Smooth muscle cell (in vitro differentiated cells): ENCODE measurements around the gene ANXA1. TPM values are rescaled to one million over a fixed set of nuclear protein-coding genes. Genes with fewer than 3 reads are reported as not detected.
"Not testable (repeated sequence)": the region's sequence is repeated elsewhere in the genome, so short reads cannot be mapped to it uniquely, and the experiment has no call there.

Source experiments
- DNase-seq: peaks from one replicate; lab custom pipeline; 2025; ENCODE audit not compliant: unreplicated experiment; lab: John Stamatoyannopoulos, UW
- H2AFZ ChIP-seq: fragments of 200-600 bp; sonication (generic); 2 replicates; pipeline ENCODE4 v1.6.0; 2016; ENCODE audit warnings: antibody characterized with exemption, low read depth, mild to moderate bottlenecking
- H3F3A ChIP-seq: fragments of 200-600 bp; sonication (generic); 2 replicates; pipeline ENCODE4 v1.6.0; 2017; ENCODE audit warnings: antibody characterized with exemption, low read depth
- H3K27ac ChIP-seq: fragments of 200-600 bp; sonication (generic); 2 replicates; pipeline ENCODE4 v1.5.1; 2016; ENCODE audit warnings: low read depth, mild to moderate bottlenecking
- H3K27me3 ChIP-seq: fragments of 200-600 bp; sonication (generic); 2 replicates; pipeline ENCODE4 v1.6.1; 2016; ENCODE audit warnings: low read depth, mild to moderate bottlenecking
- H3K36me3 ChIP-seq: fragments of 200-600 bp; sonication (generic); 2 replicates; pipeline ENCODE4 v1.5.1; 2016; ENCODE audit warnings: low read depth
- H3K4me1 ChIP-seq: fragments of 200-600 bp; sonication (generic); 2 replicates; pipeline ENCODE4 v1.5.1; 2016; ENCODE audit warnings: low read depth
- H3K4me2 ChIP-seq: fragments of 200-600 bp; sonication (generic); 2 replicates; pipeline ENCODE4 v1.6.0; 2016; ENCODE audit warnings: mild to moderate bottlenecking
- H3K4me3 ChIP-seq: fragments of 200-600 bp; sonication (generic); 2 replicates; pipeline ENCODE4 v1.5.1; 2016; ENCODE audit warnings: mild to moderate bottlenecking
- H3K79me2 ChIP-seq: fragments of 200-600 bp; sonication (generic); 2 replicates; pipeline ENCODE4 v1.6.0; 2016; ENCODE audit warnings: low read depth, mild to moderate bottlenecking
- H3K9ac ChIP-seq: fragments of 200-600 bp; sonication (generic); 2 replicates; pipeline ENCODE4 v1.6.0; 2016; ENCODE audit warnings: low read depth
- H3K9me3 ChIP-seq: fragments of 200-600 bp; sonication (generic); replicated peaks from 2 replicates; pipeline ENCODE4 v1.5.1; 2016; ENCODE audit warnings: low read depth
- H4K20me1 ChIP-seq: fragments of 200-600 bp; sonication (generic); 2 replicates; pipeline ENCODE4 v1.6.0; 2016; ENCODE audit warnings: low read depth
- CTCF ChIP-seq: fragments of 200-600 bp; sonication (generic); IDR thresholded peaks from 2 replicates; pipeline ENCODE4 v1.5.1; 2017; ENCODE audit warnings: borderline replicate concordance, mild to moderate bottlenecking, antibody characterized with exemption; ENCODE audit not compliant: insufficient read depth, poor library complexity, severe bottlenecking
- WGBS: methylation state at CpG from one replicate; pipeline ENCODE4 v1.1.7; 2016; ENCODE audit warnings: low lambda C conversion rate; 5-methylcytosine and 5-hydroxymethylcytosine counted together
- polyA plus RNA-seq: library from polyadenylated mRNA; unstranded; fragments of >200 nt; fragmentation: Nextera tagmentation; extraction: Ambion mirVana; gene quantifications from 2 replicates; pipeline ENCODE4 v1.2.1, GENCODE V29; 2016
- total RNA-seq: library from RNA; depleted of rRNA; stranded (reverse); fragments of >200 nt; gene quantifications from 2 replicates; pipeline ENCODE4 v1.2.3, GENCODE V29; 2014

ANXA1 gene
- total and polyA plus RNA-seq, 2 experiments from 2014 or later: 266 to 967 TPM

GRCh38 chr9:73183428-73183827 is 31.8 kb downstream of the ANXA1 start:
- DNase-seq: no peak
- no peak overlapping the region for H3K9ac ChIP-seq
- H2AFZ ChIP-seq: no peak overlapping the region
- no peak overlapping the region for H3K4me3 ChIP-seq
- no peak for TF ChIP-seq CTCF
- H3K79me2 ChIP-seq: no peaks in the 10 kb centered on the region
- no peak overlapping the region for H3K27ac ChIP-seq
- peaks cover 13% of the 10 kb centered on the region for H3K9me3 ChIP-seq
- H3K4me2 ChIP-seq: no peak overlapping the region
- no peaks in the 10 kb centered on the region for H3K36me3 ChIP-seq
- peaks cover 18% of the 10 kb centered on the region for H3K4me1 ChIP-seq
- no peaks in the 10 kb centered on the region for H4K20me1 ChIP-seq
- no peaks in the 10 kb centered on the region for H3F3A ChIP-seq
- H3K27me3 ChIP-seq: no peaks in the 10 kb centered on the region

GRCh38 chr9:73183917-73184861 is 32.5 kb downstream of the ANXA1 start:
- TF ChIP-seq CTCF: peak; percentile 72
- H3K27me3 ChIP-seq: no peaks in the 10 kb centered on the region
- no peak for DNase-seq
- no peak overlapping the region for H3K27ac ChIP-seq
- H2AFZ ChIP-seq: no peak overlapping the region
- no peaks in the 10 kb centered on the region for H3F3A ChIP-seq
- 67% methylated on average over 3 of the region's 3 CpGs for WGBS
- H3K9me3 ChIP-seq: peaks cover 13% of the 10 kb centered on the region
- no peaks in the 10 kb centered on the region for H4K20me1 ChIP-seq
- H3K4me2 ChIP-seq: no peak overlapping the region
- no peaks in the 10 kb centered on the region for H3K79me2 ChIP-seq
- peaks cover 13% of the 10 kb centered on the region for H3K4me1 ChIP-seq
- H3K9ac ChIP-seq: no peak overlapping the region
- no peaks in the 10 kb centered on the region for H3K36me3 ChIP-seq
- no peak overlapping the region for H3K4me3 ChIP-seq

GRCh38 chr9:73191109-73191508 is 39.4 kb downstream of the ANXA1 start:
- H3K36me3 ChIP-seq, DNase-seq, H3K4me2 ChIP-seq, H3K4me3 ChIP-seq, H3F3A ChIP-seq, H4K20me1 ChIP-seq, H3K4me1 ChIP-seq, H3K9ac ChIP-seq, H3K27me3 ChIP-seq, H3K79me2 ChIP-seq, H2AFZ ChIP-seq, H3K27ac ChIP-seq: not testable (repeated sequence)
- WGBS: 60% methylated on average over 1 of the region's 1 CpG
- peaks cover 16% of the 10 kb centered on the region for H3K9me3 ChIP-seq

- no peak for DNase-seq
- no peak overlapping the region for H2AFZ ChIP-seq
Measured at GRCh38 chr9:73194284-73194683, 42.6 kb downstream of the ANXA1 start.

More at GRCh38 chr9:73194284-73194683, 42.6 kb downstream of the ANXA1 start:
- 97% methylated on average over 1 of the region's 1 CpG for WGBS
- H3K4me2 ChIP-seq: no peak overlapping the region
- no peak overlapping the region for H3K9ac ChIP-seq
- H3K9me3 ChIP-seq: peaks cover 4% of the 10 kb centered on the region
- TF ChIP-seq CTCF: no peak
- no peaks in the 10 kb centered on the region for H3K36me3 ChIP-seq
- H3K79me2 ChIP-seq: no peaks in the 10 kb centered on the region
- H3F3A ChIP-seq: no peaks in the 10 kb centered on the region
- H3K4me1 ChIP-seq: no peaks in the 10 kb centered on the region
- H3K27ac ChIP-seq: no peak overlapping the region
- H4K20me1 ChIP-seq: no peaks in the 10 kb centered on the region
- H3K27me3 ChIP-seq: peaks cover 5% of the 10 kb centered on the region
- no peak overlapping the region for H3K4me3 ChIP-seq
